Measurements from ENCODE around the gene E2F7. TPM values are rescaled to one million over a fixed set of nuclear protein-coding genes. Genes with fewer than 3 reads are reported as not detected.
A peak's percentile ranks its signal among the peaks of the same experiment; 100 is the strongest.

E2F7 gene
- total RNA-seq, 4 donors from 2014 or later = 0.83 to 5.2 (median 1.9) TPM

- H3K27me3 ChIP-seq = no peaks in the 10 kb centered on the region
- H3K36me3 ChIP-seq = no peaks in the 10 kb centered on the region
- no peak for DNase-seq (ENCODE audit: low spot score in 2 of 2)
- no peaks in the 10 kb centered on the region for H3K4me1 ChIP-seq
- WGBS = 94% methylated on average over 2 of the region's 2 CpGs
- no peak overlapping the region for H3K4me3 ChIP-seq
- no peaks in the 10 kb centered on the region for H3K9me3 ChIP-seq
- H3K27ac ChIP-seq = no peak overlapping the region
- TF ChIP-seq, protein P1, sequence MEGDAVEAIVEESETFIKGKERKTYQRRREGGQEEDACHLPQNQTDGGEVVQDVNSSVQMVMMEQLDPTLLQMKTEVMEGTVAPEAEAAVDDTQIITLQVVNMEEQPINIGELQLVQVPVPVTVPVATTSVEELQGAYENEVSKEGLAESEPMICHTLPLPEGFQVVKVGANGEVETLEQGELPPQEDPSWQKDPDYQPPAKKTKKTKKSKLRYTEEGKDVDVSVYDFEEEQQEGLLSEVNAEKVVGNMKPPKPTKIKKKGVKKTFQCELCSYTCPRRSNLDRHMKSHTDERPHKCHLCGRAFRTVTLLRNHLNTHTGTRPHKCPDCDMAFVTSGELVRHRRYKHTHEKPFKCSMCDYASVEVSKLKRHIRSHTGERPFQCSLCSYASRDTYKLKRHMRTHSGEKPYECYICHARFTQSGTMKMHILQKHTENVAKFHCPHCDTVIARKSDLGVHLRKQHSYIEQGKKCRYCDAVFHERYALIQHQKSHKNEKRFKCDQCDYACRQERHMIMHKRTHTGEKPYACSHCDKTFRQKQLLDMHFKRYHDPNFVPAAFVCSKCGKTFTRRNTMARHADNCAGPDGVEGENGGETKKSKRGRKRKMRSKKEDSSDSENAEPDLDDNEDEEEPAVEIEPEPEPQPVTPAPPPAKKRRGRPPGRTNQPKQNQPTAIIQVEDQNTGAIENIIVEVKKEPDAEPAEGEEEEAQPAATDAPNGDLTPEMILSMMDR (IDR thresholded peaks at IDR 0.05) = no peak
- TF ChIP-seq POLR2A (IDR thresholded peaks at IDR 0.05) = no peak
These were observed 45.4 kb downstream of the E2F7 start for GRCh38 chr12:77019920-77020319.

DNA sequence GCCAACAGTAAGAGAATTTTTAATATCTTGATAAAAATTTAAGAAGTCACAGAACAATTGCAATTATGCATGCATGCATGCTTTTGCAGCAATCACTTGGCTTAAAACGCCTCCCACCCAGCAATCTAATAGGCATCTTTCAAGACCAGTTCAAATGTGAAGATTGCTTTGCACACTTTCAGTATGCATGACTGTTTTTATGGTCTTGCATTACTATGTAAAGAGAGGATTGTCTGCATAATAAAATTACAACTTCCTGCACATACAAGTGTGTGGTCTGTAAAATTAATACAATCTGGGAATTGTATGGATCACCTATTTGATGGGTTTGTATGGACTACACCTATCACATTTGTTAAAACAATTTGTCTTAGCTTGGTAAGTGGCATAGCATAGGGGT lies 48.8 kb downstream of the E2F7 start:
- TF ChIP-seq, protein P1 (IDR thresholded peaks at IDR 0.05) = no peak
- TF ChIP-seq POLR2AphosphoS5 (IDR thresholded peaks at IDR 0.05) = no peak
- TF ChIP-seq EP300 (IDR thresholded peaks at IDR 0.05) = no peak
- no peak for TF ChIP-seq POLR2A (IDR thresholded peaks at IDR 0.05)

GRCh38 chr12:77013091-77013490 lies 52.3 kb downstream of the E2F7 start:
- H3K27ac ChIP-seq = no peak overlapping the region
- no peak overlapping the region for H3K4me3 ChIP-seq
- H3K36me3 ChIP-seq = no peaks in the 10 kb centered on the region
- H3K4me1 ChIP-seq = no peaks in the 10 kb centered on the region
- H3K27me3 ChIP-seq = no peaks in the 10 kb centered on the region
- TF ChIP-seq, protein P1 (IDR thresholded peaks at IDR 0.05) = no peak
- no peak for TF ChIP-seq POLR2AphosphoS5 (IDR thresholded peaks at IDR 0.05)
- no peak for TF ChIP-seq POLR2A (IDR thresholded peaks at IDR 0.05)
- no peak for TF ChIP-seq EP300 (IDR thresholded peaks at IDR 0.05)
- no peak for DNase-seq (ENCODE audit: low spot score in 2 of 2)
- no peaks in the 10 kb centered on the region for H3K9me3 ChIP-seq
- WGBS = 64% methylated on average over 1 of the region's 1 CpG

More for the DNA sequence above, 48.8 kb downstream of the E2F7 start:
- no peaks in the 10 kb centered on the region for H3K27me3 ChIP-seq
- H3K9me3 ChIP-seq = no peaks in the 10 kb centered on the region
- H3K36me3 ChIP-seq = no peaks in the 10 kb centered on the region
- DNase-seq (ENCODE audit: low spot score in 2 of 2) = no peak
- H3K4me3 ChIP-seq = no peak overlapping the region
- 76% methylated on average over 1 of the region's 1 CpG for WGBS
- H3K27ac ChIP-seq = no peak overlapping the region
- H3K4me1 ChIP-seq = no peaks in the 10 kb centered on the region

DNA sequence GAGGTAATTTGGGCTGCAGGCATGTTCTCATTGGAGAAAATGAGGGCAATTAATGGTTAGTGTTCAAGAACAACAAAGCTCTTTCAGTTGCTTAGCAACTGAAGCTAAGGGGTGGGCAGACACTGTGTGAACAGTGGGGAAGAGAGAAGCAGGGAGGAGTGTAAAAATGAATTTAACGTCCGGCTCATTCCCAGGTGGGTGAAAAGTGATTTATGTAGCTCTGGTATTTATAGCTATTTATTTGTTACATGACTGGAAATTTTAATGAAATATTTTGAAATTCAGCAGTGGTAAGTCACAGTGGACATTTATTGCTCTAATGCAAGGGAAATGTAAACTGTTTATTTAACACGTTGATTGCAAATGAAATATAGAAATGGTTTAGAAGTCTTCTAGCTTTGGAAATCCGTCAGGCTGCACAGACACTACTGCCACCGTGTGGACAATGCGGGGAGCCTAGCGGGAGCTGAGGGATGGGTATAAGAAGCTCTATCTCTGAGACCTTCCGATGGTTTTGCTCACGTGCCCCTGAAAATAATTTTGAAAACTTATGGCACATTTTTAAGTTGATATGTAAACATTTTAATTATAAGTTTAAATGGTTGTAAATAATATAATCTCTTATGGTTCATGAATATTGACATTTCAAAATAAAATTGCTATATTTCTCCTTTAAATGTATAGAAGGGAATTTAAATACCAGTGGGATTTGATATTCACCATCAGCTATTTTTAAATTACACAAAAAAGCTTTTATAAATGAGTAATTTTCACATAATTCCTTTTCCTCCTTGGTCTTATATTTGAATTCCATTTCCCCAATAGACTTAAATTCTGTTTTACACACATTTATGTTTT lies 54.4 kb downstream of the E2F7 start:
- 6% methylated on average over 9 of the region's 9 CpGs for WGBS
- H3K4me1 ChIP-seq = no peaks in the 10 kb centered on the region
- no peak for TF ChIP-seq POLR2A (IDR thresholded peaks at IDR 0.05)
- TF ChIP-seq, protein P1 (IDR thresholded peaks at IDR 0.05) = peak; percentile 40 to 95
- no peak overlapping the region for H3K4me3 ChIP-seq
- H3K36me3 ChIP-seq = no peaks in the 10 kb centered on the region
- no peaks in the 10 kb centered on the region for H3K9me3 ChIP-seq
- DNase-seq (ENCODE audit: low spot score in 2 of 2) = peak; percentile 69 to 87
- H3K27me3 ChIP-seq = no peaks in the 10 kb centered on the region
- H3K27ac ChIP-seq = no peak overlapping the region

DNA sequence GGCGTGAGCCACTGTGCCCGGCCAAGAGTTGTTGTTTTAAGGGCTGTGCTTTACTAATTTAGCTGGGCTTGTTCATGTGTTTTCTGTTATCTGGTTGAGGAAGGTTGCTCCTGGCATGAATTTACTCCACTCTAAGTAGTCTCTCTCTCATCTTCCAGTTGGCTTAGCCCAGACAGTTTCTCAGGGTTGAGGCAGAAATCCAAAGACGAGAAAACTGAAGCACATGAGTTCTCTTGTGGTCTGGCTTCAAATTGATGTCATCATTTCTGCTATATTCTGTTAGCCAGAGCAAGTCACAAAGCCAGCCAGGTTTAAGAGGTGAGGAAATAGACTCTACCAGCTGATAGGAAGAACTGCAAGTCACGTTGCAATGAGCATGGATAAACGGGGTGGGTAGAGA lies 57.9 kb downstream of the E2F7 start:
- H3K27ac ChIP-seq = no peak overlapping the region
- TF ChIP-seq POLR2AphosphoS5 (IDR thresholded peaks at IDR 0.05) (no peak), EP300 (IDR thresholded peaks at IDR 0.05) (no peak), POLR2A (IDR thresholded peaks at IDR 0.05) (no peak)
- TF ChIP-seq, protein P1 (IDR thresholded peaks at IDR 0.05) = no peak
- no peak for DNase-seq (ENCODE audit: low spot score in 2 of 2)
- no peaks in the 10 kb centered on the region for H3K9me3 ChIP-seq
- H3K4me1 ChIP-seq = peaks cover 10% of the 10 kb centered on the region
- H3K36me3 ChIP-seq = no peaks in the 10 kb centered on the region
- no peaks in the 10 kb centered on the region for H3K27me3 ChIP-seq
- 56% methylated on average over 5 of the region's 5 CpGs for WGBS
- no peak overlapping the region for H3K4me3 ChIP-seq
